Nephron progenitor cell (in vitro differentiated cells): ENCODE measurements around the gene PREX1.
"Not testable (repeated sequence)": the region's sequence is repeated elsewhere in the genome, so short reads cannot be mapped to it uniquely, and the experiment has no call there.

Experiments
- DNase-seq: peaks from one replicate; pipeline ENCODE4 v3.0.0; 2021
- H3K27ac Mint-ChIP-seq: 2 replicates; pipeline ENCODE4 v1.8.0; 2021; ENCODE audit warnings: mild to moderate bottlenecking, moderate library complexity, mixed read lengths
- H3K27me3 Mint-ChIP-seq: 2 replicates; pipeline ENCODE4 v1.8.0; 2021; ENCODE audit warnings: mild to moderate bottlenecking, low read depth, mixed read lengths; ENCODE audit not compliant: poor library complexity
- H3K36me3 Mint-ChIP-seq: 2 replicates; pipeline ENCODE4 v1.8.0; 2021; ENCODE audit warnings: low read depth, mixed read lengths
- H3K4me1 Mint-ChIP-seq: 2 replicates; pipeline ENCODE4 v1.8.0; 2021; ENCODE audit warnings: mixed read lengths
- H3K4me3 Mint-ChIP-seq: 2 replicates; pipeline ENCODE4 v1.8.0; 2021; ENCODE audit warnings: mild to moderate bottlenecking, moderate library complexity, mixed read lengths
- H3K9me3 Mint-ChIP-seq: 2 replicates; pipeline ENCODE4 v1.8.0; 2021; ENCODE audit warnings: mild to moderate bottlenecking, moderate library complexity, mixed read lengths
- TF ChIP-seq, protein P1 (sequence below): fragments of 200-600 bp; sonication (generic); IDR thresholded peaks from 2 replicates; pipeline ENCODE4 v1.5.0; 2021; ENCODE audit warnings: antibody characterized with exemption

PREX1 gene

DNA sequence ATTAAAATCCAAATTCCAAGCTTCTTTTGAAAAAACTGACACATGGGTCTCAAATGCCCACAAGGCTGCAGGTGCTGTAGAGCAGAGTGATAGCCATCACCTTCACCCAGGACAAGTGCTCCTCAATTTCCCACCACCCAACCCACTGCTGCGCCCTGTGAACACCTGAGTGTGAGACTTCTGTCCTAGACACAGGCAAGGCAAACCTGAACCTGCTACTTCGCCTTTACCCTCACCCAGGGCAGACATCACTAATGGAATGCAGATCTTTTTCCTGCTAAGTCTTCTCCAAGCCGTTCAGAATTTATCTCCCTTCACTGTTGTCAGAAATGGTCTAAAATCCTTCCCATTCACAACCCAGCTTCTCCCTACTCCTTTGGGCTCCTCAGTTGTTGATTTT, 65.9 kb downstream of the PREX1 start:
- H3K4me1 Mint-ChIP-seq = peaks cover 25% of the 10 kb centered on the region
- H3K4me3 Mint-ChIP-seq = no peak overlapping the region
- H3K27ac Mint-ChIP-seq = no peak overlapping the region

DNA sequence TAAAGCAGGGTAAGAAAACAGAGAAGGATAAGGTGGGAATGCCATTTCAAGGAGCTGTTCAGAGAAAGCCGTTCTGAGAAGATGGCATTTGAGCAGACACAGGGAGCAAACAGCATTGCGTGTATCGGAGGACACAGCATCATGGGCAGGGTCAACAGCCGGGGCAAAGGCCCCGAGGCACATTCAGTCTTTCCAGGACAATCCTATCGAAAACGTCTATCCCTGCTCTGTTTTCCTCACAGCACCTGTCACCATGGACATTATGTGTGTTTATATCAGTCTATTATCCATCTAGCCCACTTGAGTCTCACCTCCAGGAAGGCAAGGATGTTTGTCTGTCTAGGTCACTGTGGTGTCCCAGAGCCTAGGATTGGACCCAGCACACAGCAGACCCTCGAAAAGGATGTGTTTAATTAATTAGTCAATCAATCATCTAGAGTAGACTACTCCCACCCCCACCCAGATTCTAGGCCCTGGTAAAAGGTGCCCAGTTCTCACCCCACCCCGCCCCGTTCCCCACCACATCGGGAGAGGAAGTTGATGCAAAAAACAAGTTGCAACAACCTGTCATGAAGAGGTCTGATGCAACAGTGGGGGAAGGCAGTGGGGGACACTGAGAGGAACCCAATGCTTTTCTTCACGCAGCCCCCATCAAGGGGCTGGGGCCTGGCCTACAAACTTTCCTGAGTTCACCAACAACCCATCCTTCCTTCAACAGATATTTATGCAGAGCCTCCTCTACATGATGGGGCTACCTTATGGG, 66.6 kb downstream of the PREX1 start:
- TF ChIP-seq, protein P1, sequence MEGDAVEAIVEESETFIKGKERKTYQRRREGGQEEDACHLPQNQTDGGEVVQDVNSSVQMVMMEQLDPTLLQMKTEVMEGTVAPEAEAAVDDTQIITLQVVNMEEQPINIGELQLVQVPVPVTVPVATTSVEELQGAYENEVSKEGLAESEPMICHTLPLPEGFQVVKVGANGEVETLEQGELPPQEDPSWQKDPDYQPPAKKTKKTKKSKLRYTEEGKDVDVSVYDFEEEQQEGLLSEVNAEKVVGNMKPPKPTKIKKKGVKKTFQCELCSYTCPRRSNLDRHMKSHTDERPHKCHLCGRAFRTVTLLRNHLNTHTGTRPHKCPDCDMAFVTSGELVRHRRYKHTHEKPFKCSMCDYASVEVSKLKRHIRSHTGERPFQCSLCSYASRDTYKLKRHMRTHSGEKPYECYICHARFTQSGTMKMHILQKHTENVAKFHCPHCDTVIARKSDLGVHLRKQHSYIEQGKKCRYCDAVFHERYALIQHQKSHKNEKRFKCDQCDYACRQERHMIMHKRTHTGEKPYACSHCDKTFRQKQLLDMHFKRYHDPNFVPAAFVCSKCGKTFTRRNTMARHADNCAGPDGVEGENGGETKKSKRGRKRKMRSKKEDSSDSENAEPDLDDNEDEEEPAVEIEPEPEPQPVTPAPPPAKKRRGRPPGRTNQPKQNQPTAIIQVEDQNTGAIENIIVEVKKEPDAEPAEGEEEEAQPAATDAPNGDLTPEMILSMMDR = no peak
- H3K36me3 Mint-ChIP-seq = peaks cover 28% of the 10 kb centered on the region
- H3K9me3 Mint-ChIP-seq = peaks cover 41% of the 10 kb centered on the region
- H3K27ac Mint-ChIP-seq = no peak overlapping the region
- H3K4me3 Mint-ChIP-seq = no peak overlapping the region
- H3K27me3 Mint-ChIP-seq = peaks cover 9% of the 10 kb centered on the region
- no peak for DNase-seq
- peaks cover 28% of the 10 kb centered on the region for H3K4me1 Mint-ChIP-seq

More for the DNA sequence above, 65.9 kb downstream of the PREX1 start:
- H3K27me3 Mint-ChIP-seq = peaks cover 7% of the 10 kb centered on the region
- H3K9me3 Mint-ChIP-seq = peaks cover 39% of the 10 kb centered on the region
- DNase-seq = no peak
- peaks cover 26% of the 10 kb centered on the region for H3K36me3 Mint-ChIP-seq
- TF ChIP-seq, protein P1 = no peak

DNA sequence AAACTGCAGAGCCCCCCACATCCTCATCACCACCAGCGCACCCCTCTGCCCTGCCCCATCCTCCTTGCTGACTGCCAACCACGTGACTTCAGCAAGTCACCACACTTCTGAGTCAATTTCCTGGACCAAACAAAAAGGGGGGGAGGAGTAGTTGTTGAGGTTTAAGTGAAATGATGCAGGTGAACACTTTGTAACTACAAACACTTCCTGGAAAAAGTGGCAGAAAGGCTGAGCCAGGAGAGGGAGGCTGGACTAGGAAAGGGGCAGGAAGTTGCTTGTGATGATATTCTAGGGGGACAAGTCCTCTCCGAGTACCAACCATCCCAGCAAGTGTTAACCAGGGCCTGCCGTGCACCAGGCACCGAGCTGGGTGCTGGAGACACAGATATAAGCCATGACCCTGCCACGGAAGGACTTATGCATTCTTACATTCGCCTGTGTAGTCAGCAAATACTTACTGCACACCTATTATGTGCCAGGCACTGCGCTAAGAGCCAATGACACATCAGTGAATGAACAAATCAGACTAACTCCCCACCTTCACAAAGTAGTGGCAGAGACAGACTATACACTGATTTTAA, 67.3 kb downstream of the PREX1 start:
- TF ChIP-seq, protein P1 = no peak
- Mint-ChIP-seq H3K9me3 (peaks cover 43% of the 10 kb centered on the region), H3K4me1 (peaks cover 28% of the 10 kb centered on the region), H3K4me3 (no peak overlapping the region), H3K36me3 (peaks cover 32% of the 10 kb centered on the region), H3K27me3 (peaks cover 11% of the 10 kb centered on the region), H3K27ac (no peak overlapping the region)
- no peak for DNase-seq

DNA sequence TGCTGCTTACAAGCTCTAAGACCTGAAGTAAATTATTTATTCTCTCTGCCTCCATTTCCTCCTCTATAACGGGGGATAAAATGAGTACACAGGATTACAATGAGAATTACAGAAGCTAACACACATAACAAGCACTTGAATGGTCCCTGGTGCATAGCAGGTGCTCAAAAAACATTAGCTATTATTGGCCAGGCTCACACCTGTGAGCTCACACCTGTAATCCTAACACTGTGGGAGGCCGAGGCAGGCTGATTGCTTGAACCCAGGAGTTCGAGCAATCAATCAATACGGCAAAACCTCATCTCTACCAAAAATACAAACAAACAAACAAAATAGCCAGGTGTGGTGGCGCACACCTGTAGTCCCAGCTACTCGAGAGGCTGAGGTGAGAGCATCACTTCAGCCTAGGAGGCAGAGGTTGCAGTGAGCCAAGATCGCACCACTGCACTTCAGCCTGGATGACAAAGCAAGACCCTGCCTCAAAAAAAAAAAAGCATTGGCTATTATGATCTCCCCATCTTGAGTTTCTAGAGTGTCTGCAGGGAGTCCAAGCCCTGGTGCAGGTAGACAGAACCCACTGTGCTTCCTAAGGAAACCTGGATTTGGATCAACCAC, 68.1 kb downstream of the PREX1 start:
- Mint-ChIP-seq H3K4me1 (peaks cover 31% of the 10 kb centered on the region), H3K9me3 (peaks cover 43% of the 10 kb centered on the region), H3K4me3 (no peak overlapping the region), H3K27me3 (peaks cover 11% of the 10 kb centered on the region), H3K36me3 (peaks cover 32% of the 10 kb centered on the region), H3K27ac (no peak overlapping the region)
- no peak for DNase-seq
- TF ChIP-seq, protein P1 = no peak

DNA sequence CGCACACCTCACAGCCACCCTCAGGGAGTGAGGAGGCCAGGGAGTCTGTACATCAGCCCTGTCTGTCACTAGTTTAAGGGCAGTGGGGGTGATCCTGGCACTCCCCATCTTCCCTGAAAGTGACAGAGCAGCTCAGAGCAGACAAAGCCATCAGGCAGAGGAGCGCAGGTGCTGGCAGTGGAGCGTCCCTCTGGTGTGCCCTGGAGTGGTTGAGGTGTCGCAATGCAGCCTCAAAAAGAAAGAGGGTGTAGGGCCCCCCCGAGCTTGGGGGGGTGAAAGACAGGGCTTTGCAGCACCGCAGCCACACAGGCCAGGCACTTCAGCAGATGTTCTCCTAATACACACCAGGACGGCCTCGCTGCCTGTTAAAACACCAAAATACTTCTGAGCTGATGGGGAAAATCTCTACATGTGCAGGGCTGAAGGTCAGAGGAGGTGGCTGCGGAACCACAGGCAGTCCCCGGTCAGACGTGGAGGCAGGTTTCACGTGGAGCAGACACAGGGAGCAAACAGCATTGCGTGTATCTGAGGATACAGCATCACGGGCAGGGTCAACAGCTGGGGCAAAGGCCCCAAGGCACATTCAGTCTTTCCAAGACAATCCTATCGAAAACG, 69.5 kb downstream of the PREX1 start:
- TF ChIP-seq, protein P1 = no peak
- H3K27ac Mint-ChIP-seq = no peak overlapping the region

DNA sequence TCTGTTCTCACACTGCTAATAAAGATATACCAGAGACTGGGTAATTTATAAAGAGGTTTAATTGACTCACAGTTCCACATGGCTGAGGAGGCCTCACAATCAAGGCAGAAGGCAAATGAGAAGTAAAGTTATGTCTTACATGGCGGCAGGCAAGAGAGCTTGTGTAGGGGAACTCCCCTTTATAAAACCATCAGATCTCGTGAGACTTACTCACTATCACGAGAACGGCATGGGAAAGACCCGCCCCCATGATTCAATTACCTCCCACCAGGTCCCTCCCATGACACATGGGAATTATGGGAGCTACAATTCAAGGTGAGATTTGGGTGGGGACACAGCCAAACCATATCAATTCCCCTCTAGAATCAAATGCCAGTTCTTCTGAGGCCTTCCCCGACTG, 71.0 kb downstream of the PREX1 start:
- Mint-ChIP-seq H3K4me1 (peaks cover 61% of the 10 kb centered on the region), H3K9me3 (peaks cover 30% of the 10 kb centered on the region), H3K36me3 (peaks cover 24% of the 10 kb centered on the region), H3K27me3 (peaks cover 14% of the 10 kb centered on the region)
- not testable (repeated sequence) for H3K4me3 Mint-ChIP-seq, H3K27ac Mint-ChIP-seq, DNase-seq

More for the DNA sequence above, 69.5 kb downstream of the PREX1 start:
- Mint-ChIP-seq H3K36me3 (peaks cover 24% of the 10 kb centered on the region), H3K4me3 (no peak overlapping the region), H3K27me3 (peaks cover 11% of the 10 kb centered on the region), H3K9me3 (peaks cover 37% of the 10 kb centered on the region), H3K4me1 (peaks cover 45% of the 10 kb centered on the region)
- no peak for DNase-seq
